GM15510 (cell line): ENCODE results near the gene SKOR1.

ENCODE experiments used
- POLR2A ChIP-seq: IDR thresholded peaks from 3 replicates; pipeline ENCODE4 v1.6.1; 2011; ENCODE audit warnings: borderline replicate concordance; ENCODE audit not compliant: insufficient read length; ENCODE audit errors: extremely low read depth

The SKOR1 gene

GRCh38 chr15:67865331-67865730 is 40.0 kb downstream of the SKOR1 start:
- TF ChIP-seq POLR2A: no peak

GRCh38 chr15:67865766-67866165 is 40.5 kb downstream of the SKOR1 start:
- TF ChIP-seq POLR2A: no peak

GRCh38 chr15:67869701-67870100 is 44.4 kb downstream of the SKOR1 start:
- no peak for TF ChIP-seq POLR2A

GRCh38 chr15:67870868-67871408 is 45.6 kb downstream of the SKOR1 start:
- TF ChIP-seq POLR2A: no peak

GRCh38 chr15:67873777-67874176 is 48.5 kb downstream of the SKOR1 start:
- no peak for TF ChIP-seq POLR2A

- TF ChIP-seq POLR2A: no peak
Measured at GRCh38 chr15:67878712-67879206, 53.5 kb downstream of the SKOR1 start.

- TF ChIP-seq POLR2A: no peak
Measured at GRCh38 chr15:67879440-67880129, 54.3 kb downstream of the SKOR1 start.

GRCh38 chr15:67880651-67881182 is 55.4 kb downstream of the SKOR1 start:
- TF ChIP-seq POLR2A: no peak

- no peak for TF ChIP-seq POLR2A
Measured at GRCh38 chr15:67882487-67883233, 57.4 kb downstream of the SKOR1 start.

GRCh38 chr15:67883234-67883773 is 58.0 kb downstream of the SKOR1 start:
- TF ChIP-seq POLR2A: no peak

GRCh38 chr15:67884009-67884408 is 58.7 kb downstream of the SKOR1 start:
- TF ChIP-seq POLR2A: no peak
